Stimulated activated CD4-positive, alpha-beta T cell treated with anti-CD3 and anti-CD28 coated beads, Interleukin-1b, Interleukin-23, amount 100 ng/mL, for 48 hours (primary cell): ENCODE results near the gene LRBA.

ENCODE experiments used
- DNase-seq: peaks from one replicate; pipeline ENCODE4 v3.0.0-alpha.2; 2020

LRBA gene

DNA sequence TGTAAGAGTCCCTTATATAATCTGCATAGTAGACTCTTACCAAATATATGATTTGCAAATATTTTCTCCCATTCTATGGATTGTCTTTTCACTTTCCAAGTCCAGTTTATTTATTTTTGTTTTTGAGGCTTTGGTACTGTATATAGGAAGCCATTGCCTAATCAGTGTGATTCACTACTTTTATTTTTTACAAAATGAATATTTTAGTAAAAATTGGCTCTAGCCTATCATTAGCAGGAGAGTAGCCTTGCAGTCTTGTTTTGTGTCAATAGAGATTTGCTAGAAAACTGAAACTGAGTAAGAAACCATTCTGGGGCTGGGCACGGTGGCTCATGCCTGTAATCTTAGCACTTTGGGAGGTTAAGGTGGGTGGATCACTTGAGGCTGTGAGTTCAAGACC, 633.1 kb downstream of the LRBA start:
- DNase-seq, result no peak

GRCh38 chr4:150381609-150382008, 633.5 kb downstream of the LRBA start:
- no peak for DNase-seq

DNA sequence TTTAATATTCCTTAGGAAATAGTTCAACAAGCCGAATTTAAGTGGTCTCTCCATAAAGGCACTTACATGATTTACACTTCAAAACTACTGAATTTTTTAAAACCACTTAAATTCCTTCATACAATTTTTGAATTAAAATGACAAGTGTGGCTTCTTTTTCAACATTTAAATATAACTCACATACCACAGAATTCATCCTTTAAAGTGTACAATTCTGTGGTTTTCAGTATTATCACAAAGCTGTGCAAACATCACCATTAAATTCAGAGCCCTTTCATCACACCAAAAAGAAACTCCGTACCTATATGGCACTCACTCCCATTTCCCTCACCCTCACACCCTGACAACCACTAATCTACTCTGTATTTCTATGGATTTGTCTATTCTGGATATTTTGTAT, 634.0 kb downstream of the LRBA start:
- DNase-seq, result no peak

GRCh38 chr4:150379454-150379853, 635.6 kb downstream of the LRBA start:
- no peak for DNase-seq

DNA sequence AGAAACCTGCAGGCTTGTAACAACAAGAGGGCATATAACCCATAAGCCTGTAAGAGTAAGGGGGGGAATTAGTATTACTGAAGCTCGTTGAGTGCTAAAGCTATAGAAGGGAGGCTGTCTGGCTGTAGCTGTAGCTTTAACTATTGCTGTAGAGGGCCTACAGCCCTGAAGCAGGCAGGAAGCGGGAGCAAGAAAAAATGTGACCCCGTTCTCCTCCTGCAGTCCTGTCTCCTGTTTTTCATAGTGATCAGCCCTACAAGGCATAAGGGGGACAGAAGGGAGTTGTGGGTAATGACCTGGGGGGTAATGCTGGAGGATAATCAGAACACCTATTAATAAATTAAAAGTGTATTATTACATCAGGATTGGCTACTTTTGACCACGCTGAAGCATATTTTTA, 640.1 kb downstream of the LRBA start:
- no peak for DNase-seq

DNA sequence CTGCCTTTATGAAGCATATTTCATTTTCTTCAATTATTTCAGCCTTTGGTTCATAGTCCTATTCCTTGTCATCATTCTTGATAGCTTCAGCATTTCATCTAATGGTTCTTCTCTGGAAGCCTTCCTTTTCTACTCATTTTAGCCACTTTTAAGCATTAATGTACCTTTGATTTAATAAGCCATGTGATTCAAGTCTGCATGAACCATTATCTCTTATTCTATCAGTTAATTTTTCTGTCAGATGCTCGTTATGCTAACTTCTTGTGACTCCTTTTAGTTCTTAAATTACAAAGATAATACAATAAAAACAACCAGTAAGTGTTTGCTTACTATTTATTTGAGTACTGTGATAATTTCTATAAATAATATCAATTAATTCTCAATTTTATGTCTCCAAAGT, 643.2 kb downstream of the LRBA start:
- DNase-seq, result no peak

DNA sequence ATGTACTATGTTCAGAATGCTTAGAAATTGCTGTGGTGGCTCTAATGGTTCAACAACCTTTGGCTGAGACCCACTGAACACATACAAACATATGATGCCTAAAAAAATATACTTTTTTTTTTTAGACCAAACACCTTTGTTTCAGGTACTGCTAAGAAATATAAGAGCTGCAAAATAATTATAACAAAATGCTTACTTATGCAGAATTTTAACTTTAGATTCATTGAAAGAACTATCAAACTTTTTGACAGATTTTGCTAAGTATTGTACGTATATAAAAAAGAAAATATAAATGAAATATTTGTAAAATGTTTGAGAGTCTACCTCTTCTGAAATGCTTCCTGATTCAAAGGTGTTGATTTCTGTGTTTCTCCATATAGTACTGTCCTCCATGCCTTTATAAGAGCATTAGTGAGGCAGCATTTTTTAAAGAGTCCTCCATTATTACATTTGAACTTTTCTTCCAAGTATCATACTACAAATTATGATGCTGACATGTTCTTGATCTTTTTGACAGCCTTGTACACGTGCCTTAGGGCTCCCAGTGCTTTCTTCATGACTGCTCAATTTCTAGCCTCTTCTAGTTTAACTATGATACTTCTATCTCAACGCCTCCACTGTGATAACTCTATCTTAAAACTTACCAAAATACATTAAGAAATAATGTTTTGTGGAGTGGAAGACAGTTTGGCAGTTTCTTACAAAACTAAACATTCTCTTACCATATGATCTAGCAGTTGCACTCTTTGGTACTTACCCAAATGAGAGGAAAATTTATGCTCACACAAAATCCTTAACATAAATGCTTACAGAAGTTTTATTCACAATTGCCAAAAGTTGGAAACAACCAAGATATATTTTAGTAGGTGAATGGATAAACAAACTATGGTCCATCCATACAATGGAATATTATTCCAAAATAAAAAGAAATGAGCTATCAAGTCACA, 645.4 kb downstream of the LRBA start:
- DNase-seq, result no peak

DNA sequence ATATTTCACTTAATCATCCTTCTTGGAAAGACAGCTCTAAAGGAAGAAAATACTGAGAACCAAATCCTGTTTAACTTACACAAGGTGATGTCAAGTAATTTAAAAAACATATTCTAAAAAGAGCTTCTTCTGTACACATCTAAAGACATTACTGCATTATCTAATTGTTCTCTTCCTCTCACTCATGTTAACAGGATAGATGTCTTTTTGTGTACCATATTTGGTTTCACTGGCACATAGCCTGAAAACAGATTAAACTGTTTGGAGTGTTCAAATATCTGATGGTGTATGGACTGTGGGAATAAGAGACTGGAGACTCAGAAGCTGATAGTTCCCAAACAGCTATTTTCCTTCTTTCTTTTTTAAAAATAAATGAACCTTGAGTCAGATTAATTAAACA, 646.4 kb downstream of the LRBA start:
- DNase-seq, result no peak

GRCh38 chr4:150367326-150367725, 647.8 kb downstream of the LRBA start:
- no peak for DNase-seq

- no peak for DNase-seq
Observed at GRCh38 chr4:150366487-150366999, 648.5 kb downstream of the LRBA start.

DNA sequence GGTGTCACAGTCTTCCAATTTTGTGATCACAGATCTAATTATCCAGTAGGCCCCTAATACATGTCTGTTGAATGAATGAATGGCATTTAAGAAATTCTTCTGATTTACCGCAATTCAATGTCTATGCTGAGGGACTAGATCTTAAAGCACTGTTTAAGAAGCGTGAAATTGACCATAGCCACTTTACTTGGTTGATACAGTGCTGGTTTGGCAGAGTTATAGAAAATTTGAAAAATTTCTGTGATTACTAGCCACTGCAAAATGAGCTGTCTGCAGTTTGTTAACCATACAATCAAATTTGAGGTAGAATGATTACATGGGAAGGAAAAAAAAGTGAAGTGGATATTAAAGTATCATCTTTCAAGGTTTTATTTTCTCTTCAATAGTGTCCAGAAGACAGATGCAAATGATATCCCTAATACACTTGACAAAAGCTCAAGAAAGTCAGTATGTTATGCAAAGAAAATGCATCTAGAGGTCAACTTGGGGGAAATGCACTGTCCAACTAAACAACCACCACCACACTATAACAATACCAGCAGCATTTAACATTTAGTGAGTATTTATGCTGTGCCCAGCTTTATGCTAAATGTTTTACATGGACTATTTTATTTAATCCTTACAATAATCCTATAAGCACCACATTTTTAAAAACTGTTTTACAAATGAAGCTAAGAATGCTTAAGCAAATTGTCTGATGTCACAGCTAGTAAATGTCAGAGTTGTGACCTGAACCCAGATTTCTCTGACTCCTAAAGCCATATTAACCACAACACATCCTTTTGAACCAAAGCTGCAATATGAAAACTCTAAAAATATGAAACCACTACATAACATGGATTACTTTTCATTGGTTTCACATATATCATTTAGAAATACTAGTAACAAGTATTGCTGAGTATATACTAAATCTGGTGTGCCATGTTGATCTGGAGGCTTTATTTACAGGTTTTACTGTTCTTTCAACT, 651.1 kb downstream of the LRBA start:
- no peak for DNase-seq

GRCh38 chr4:150358691-150359090, 656.4 kb downstream of the LRBA start:
- DNase-seq, result no peak

DNA sequence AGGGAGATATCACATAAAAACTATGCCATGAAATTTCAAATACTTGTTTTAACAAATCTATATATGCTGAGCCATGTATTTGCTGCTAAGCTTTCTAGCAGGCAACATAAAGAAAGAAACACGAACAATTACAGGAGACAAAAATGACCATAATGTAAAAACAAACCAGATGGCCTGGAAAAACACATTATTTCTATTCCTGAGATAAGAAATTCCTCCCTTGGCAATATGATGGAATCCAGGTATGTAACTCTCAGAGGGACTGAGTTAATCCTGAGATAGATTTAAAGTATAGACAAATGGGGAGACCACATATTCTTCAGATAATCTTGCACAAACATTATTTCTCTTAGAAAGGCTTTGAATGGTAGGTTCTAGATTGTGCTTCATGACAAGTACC, 657.3 kb downstream of the LRBA start:
- no peak for DNase-seq

DNA sequence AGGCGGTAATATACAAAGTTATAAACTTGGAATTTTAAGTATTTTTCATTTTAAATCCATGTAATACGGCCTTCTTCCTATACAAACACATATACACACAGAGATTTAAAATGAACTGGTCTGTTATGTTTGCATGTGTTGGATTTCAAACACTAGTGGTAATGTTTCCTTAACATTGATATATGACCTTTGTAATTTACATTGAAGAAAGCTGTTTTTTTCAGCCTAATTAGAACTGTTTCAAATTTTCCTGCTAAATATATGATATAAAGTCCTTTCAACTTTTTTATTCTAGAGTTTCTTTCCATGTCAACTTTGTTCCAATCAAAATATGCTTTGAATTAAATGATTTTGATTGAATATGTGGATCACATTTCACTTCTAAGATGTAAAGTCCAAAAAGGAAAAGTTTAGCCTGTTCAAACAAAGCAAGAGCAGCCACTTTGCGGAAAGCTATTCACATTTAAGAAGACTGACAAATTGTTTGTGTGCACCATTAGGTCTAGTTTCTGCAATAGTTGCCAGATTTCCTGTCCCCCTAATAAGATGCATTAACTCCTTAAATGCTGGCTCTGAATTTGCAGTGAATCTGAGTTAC, 659.1 kb downstream of the LRBA start:
- no peak for DNase-seq

DNA sequence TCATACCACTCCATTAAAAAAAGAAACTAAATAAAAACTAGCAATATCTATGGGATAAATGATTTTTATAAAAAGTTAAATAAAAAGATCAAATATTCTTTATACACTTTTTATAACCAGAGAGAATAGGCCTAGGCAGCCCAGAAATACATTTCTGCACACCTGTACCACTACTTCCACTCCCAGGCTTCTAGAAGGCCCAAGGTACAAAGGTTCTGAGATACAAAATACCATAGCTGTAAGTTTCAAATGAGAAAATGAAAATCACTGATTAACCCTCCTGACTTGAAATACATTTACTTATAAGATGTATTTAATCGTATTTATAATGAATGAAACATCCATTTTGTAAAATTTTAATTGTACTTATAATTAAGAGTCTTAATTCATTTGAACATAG, 659.7 kb downstream of the LRBA start:
- DNase-seq, result no peak

- no peak for DNase-seq
Observed at GRCh38 chr4:150354214-150354796, 660.8 kb downstream of the LRBA start.

- DNase-seq, result no peak
Observed at GRCh38 chr4:150348079-150348478, 667.0 kb downstream of the LRBA start.

DNA sequence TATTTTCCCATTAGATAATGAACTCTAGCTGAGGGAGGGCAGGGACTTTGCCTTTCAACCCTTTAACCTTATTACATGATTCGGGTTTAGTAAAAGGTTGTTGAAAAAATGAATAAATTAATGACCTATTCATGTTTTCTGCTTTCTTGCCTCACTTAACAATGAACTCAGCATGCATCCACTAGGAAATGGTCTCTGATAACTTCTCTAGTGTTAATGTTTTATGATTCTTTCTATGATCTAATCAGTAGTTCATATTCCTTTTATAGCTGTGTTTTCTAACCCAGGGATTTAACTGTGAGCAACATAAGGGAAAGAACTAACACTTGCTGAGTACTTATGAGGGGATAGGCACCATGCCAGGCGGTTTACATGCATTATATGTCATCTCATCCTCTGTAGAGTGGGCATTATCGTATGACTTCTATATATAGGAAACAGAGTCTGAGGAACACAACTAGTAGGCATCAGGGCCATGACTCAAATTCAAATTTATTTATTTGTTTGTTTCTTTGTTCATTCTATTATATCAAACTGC, 669.8 kb downstream of the LRBA start:
- no peak for DNase-seq

DNA sequence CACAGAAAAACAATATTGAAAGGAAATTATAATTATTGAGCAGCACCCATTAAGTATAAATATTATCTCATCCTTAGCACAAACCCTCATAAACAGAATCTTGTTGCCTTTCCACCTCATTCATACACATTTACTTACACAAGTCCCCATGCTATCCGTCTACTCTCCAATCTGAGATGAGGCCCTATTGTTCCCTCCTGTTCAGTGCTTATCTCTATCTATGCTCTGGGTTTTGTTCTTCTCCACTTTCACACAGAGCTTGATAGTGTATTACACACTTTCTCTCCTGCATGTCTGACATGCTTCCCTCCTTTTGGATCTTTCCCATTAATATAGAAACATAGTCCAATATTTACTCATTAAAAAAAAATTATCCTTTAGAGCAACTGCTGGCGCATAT, 671.3 kb downstream of the LRBA start:
- no peak for DNase-seq

DNA sequence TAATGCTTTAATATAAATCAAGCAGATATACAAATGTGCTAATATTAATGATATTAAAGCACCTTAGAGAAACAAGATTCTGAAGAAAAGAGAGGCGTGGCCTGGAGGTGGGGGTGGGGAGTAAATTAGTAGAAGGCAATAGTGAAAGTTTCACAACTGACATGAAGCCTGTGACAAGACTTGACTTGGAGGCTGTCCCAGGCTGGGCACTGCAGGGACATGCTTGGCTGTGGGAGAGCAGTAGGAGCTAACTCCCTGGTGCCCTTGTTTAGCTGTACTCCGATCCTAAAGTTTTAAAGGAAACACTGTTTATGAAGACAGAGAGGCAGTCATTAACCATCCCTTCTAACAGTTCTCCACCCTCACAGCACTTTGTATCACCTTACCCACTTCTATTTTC, 672.1 kb downstream of the LRBA start:
- DNase-seq, result no peak

- no peak for DNase-seq
Observed at GRCh38 chr4:150337734-150338133, 677.4 kb downstream of the LRBA start.

GRCh38 chr4:150336676-150337412, 678.2 kb downstream of the LRBA start:
- no peak for DNase-seq
